ENCODE results near the gene SLF2. TPM values are rescaled to one million over a fixed set of nuclear protein-coding genes. Genes with fewer than 3 reads are reported as not detected.

Gene SLF2
- total RNA-seq, 2 donors from 2014 or later: 31.5 to 38.9 TPM

- H3K27ac ChIP-seq (ENCODE audit: low read depth, low read length): no peak overlapping the region
- H3K4me3 Mint-ChIP-seq: no peak overlapping the region
- peaks cover 40% of the 10 kb centered on the region for H3K36me3 Mint-ChIP-seq (ENCODE audit: low read depth)
- H3K27me3 Mint-ChIP-seq (ENCODE audit: insufficient read depth): no peaks in the 10 kb centered on the region
- no peaks in the 10 kb centered on the region for H3K9me3 ChIP-seq (ENCODE audit: control insufficient read depth, low read length)
- no peaks in the 10 kb centered on the region for H3K27me3 ChIP-seq (ENCODE audit: control insufficient read depth, insufficient read depth, low read length, poor library complexity, severe bottlenecking)
- H3K4me1 ChIP-seq (ENCODE audit: control insufficient read depth, insufficient read depth, low read length): no peaks in the 10 kb centered on the region
- H3K9me3 Mint-ChIP-seq: no peaks in the 10 kb centered on the region
- DNase-seq: peak; percentile 39
- peaks cover 39% of the 10 kb centered on the region for H3K36me3 ChIP-seq (ENCODE audit: control insufficient read depth, insufficient read depth, low read length)
- no peak overlapping the region for H3K4me3 ChIP-seq (ENCODE audit: low read length)
- H3K4me1 Mint-ChIP-seq: peaks cover 9% of the 10 kb centered on the region
- H3K27ac Mint-ChIP-seq: no peak overlapping the region
- TF ChIP-seq CTCF (conservative IDR thresholded peaks at IDR 0.05): no peak
- no peak overlapping the region for H3K9ac ChIP-seq (ENCODE audit: extremely low read depth, low read length, poor library complexity, severe bottlenecking)
- WGBS, 2 experiments (ENCODE audit: insufficient coverage in 1 of 2, insufficient read length in 1 of 2): 93 to 94% methylated on average over 15 to 24 of the region's 24 CpGs
Measured at GRCh38 chr10:100982916-100983830, 70.4 kb downstream of the SLF2 start.

- H3K4me3 ChIP-seq (ENCODE audit: low read length): no peak overlapping the region
- no peaks in the 10 kb centered on the region for H3K9me3 ChIP-seq (ENCODE audit: control insufficient read depth, low read length)
- peaks cover 9% of the 10 kb centered on the region for H3K4me1 Mint-ChIP-seq
- H3K27ac Mint-ChIP-seq: no peak overlapping the region
- no peaks in the 10 kb centered on the region for H3K27me3 ChIP-seq (ENCODE audit: control insufficient read depth, insufficient read depth, low read length, poor library complexity, severe bottlenecking)
- peaks cover 35% of the 10 kb centered on the region for H3K36me3 ChIP-seq (ENCODE audit: control insufficient read depth, insufficient read depth, low read length)
- no peak for DNase-seq
- H3K4me1 ChIP-seq (ENCODE audit: control insufficient read depth, insufficient read depth, low read length): no peaks in the 10 kb centered on the region
- TF ChIP-seq CTCF (conservative IDR thresholded peaks at IDR 0.05): no peak
- peaks cover 34% of the 10 kb centered on the region for H3K36me3 Mint-ChIP-seq (ENCODE audit: low read depth)
- H3K27me3 Mint-ChIP-seq (ENCODE audit: insufficient read depth): no peaks in the 10 kb centered on the region
- H3K9me3 Mint-ChIP-seq: no peaks in the 10 kb centered on the region
- 93 to 100% methylated on average over 4 to 12 of the region's 13 CpGs for WGBS, 2 experiments (ENCODE audit: insufficient coverage in 1 of 2, insufficient read length in 1 of 2)
- H3K4me3 Mint-ChIP-seq: no peak overlapping the region
- H3K9ac ChIP-seq (ENCODE audit: extremely low read depth, low read length, poor library complexity, severe bottlenecking): no peak overlapping the region
- H3K27ac ChIP-seq (ENCODE audit: low read depth, low read length): no peak overlapping the region
Measured at GRCh38 chr10:100983868-100984671, 71.3 kb downstream of the SLF2 start.

- H3K4me3 Mint-ChIP-seq: no peak overlapping the region
- no peaks in the 10 kb centered on the region for H3K27me3 Mint-ChIP-seq (ENCODE audit: insufficient read depth)
- Histone ChIP-seq H3K9me3 (ENCODE audit: control insufficient read depth, low read length) (no peaks in the 10 kb centered on the region), H3K4me1 (ENCODE audit: control insufficient read depth, insufficient read depth, low read length) (no peaks in the 10 kb centered on the region), H3K4me3 (ENCODE audit: low read length) (no peak overlapping the region), H3K9ac (ENCODE audit: extremely low read depth, low read length, poor library complexity, severe bottlenecking) (no peak overlapping the region), H3K27ac (ENCODE audit: low read depth, low read length) (no peak overlapping the region), H3K27me3 (ENCODE audit: control insufficient read depth, insufficient read depth, low read length, poor library complexity, severe bottlenecking) (no peaks in the 10 kb centered on the region), H3K36me3 (ENCODE audit: control insufficient read depth, insufficient read depth, low read length) (peaks cover 38% of the 10 kb centered on the region)
- DNase-seq: no peak
- H3K27ac Mint-ChIP-seq: no peak overlapping the region
- H3K4me1 Mint-ChIP-seq: peaks cover 9% of the 10 kb centered on the region
- no peak for TF ChIP-seq CTCF (conservative IDR thresholded peaks at IDR 0.05)
- 92 to 100% methylated on average over 2 of the region's 2 CpGs for WGBS, 2 experiments (ENCODE audit: insufficient coverage in 1 of 2, insufficient read length in 1 of 2)
- H3K36me3 Mint-ChIP-seq (ENCODE audit: low read depth): peaks cover 38% of the 10 kb centered on the region
- no peaks in the 10 kb centered on the region for H3K9me3 Mint-ChIP-seq
Measured at GRCh38 chr10:100984672-100985177, 72.0 kb downstream of the SLF2 start.
